HepG2 (cell line): Measurements from ENCODE around the gene INSRR. TPM values are rescaled to one million over a fixed set of nuclear protein-coding genes. Genes with fewer than 3 reads are reported as not detected.

ENCODE experiments used
- ATAC-seq: fragments of 200-7000 bp; cut with Tn5 transposase; 3 replicates; pipeline ENCODE4 v1.9.1; 2020; ENCODE audit warnings: mild to moderate bottlenecking, moderate library complexity
- BruUV-seq: library from RNA; stranded (reverse); fragments of 400-500 nt; replicated peaks from 2 replicates; lab custom pipeline; 2021; lab: Mats Ljungman, UMichigan
- CTCF ChIA-PET: fragments of 300-600 bp; formaldehyde crosslinking; extraction: SDS; loops from one replicate; lab custom pipeline; 2021; ENCODE audit warnings: low total read pairs, inconsistent platforms, low intra/inter-chr PET ratio; lab: Yijun Ruan, JAX
- POLR2A ChIA-PET: fragments of 350-600 bp; sonication (Branson Sonifier 250); formaldehyde crosslinking; loops from one replicate; lab custom pipeline; 2020; ENCODE audit warnings: antibody characterized with exemption, inconsistent platforms; lab: Yijun Ruan, JAX
- DNase-seq: peaks from one replicate; pipeline ENCODE4 v3.0.0-alpha.2; 2015; ENCODE audit warnings: low spot score
- FAIRE-seq: peaks from 3 replicates; lab custom pipeline; 2011; peaks lifted over from hg19 to GRCh38; lab: Jason Lieb, UNC
- H2AFZ ChIP-seq: one replicate; pipeline ENCODE4 v1.6.1; 2011; ENCODE audit warnings: low read length, inconsistent platforms
- H3K27ac ChIP-seq: fragments of 300-600 bp; 3 replicates; pipeline ENCODE4 v1.8.0; 2011; ENCODE audit warnings: mixed run types, mild to moderate bottlenecking, mixed read lengths, low read length, inconsistent platforms; ENCODE audit not compliant: insufficient read depth; ENCODE audit errors: extremely low read length
- H3K27me3 ChIP-seq, 2 experiments: fragments of 200-600 bp in 1 of 2; 2 replicates in 1 of 2; 3 replicates in 1 of 2; pipeline versions ENCODE4 v1.6.0 to v1.8.0; 2011; ENCODE audit warnings: low read length in 2 of 2, mild to moderate bottlenecking in 2 of 2, moderate library complexity in 2 of 2, inconsistent platforms in 1 of 2; ENCODE audit not compliant: insufficient read depth in 2 of 2, control insufficient read depth in 1 of 2
- H3K36me3 ChIP-seq, 2 experiments: fragments of 200-600 bp in 1 of 2; replicated peaks in 1 of 2; 2 replicates in 1 of 2; 3 replicates in 1 of 2; pipeline versions ENCODE4 v1.5.1 to v1.8.0; 2011; ENCODE audit warnings: low read length in 2 of 2, inconsistent platforms in 1 of 2; ENCODE audit not compliant: insufficient read depth in 2 of 2, control insufficient read depth in 1 of 2
- H3K4me1 ChIP-seq: 2 replicates; pipeline ENCODE4 v1.5.1; 2012; ENCODE audit warnings: low read length, inconsistent platforms; ENCODE audit not compliant: insufficient read depth
- H3K4me2 ChIP-seq: 2 replicates; pipeline ENCODE4 v1.6.0; 2011; ENCODE audit warnings: low read depth, low read length, inconsistent platforms
- H3K4me3 ChIP-seq, 3 experiments: fragments of 200-600 bp in 1 of 3; sonication (generic), shearing (Covaris generic) in 1 of 3; replicated peaks in 1 of 3; 2 replicates each; pipeline ENCODE4 v1.5.1; 2011 to 2016; ENCODE audit warnings: low read length in 3 of 3, inconsistent platforms in 2 of 3, low read depth in 2 of 3, mild to moderate bottlenecking in 2 of 3, control low read depth in 1 of 3, mixed read lengths in 1 of 3; ENCODE audit not compliant: insufficient read depth in 1 of 3
- H3K79me2 ChIP-seq: one replicate; pipeline ENCODE4 v1.6.1; 2011; ENCODE audit warnings: low read length, inconsistent platforms; ENCODE audit not compliant: insufficient read depth
- H3K9ac ChIP-seq: 2 replicates; pipeline ENCODE4 v1.6.0; 2011; ENCODE audit warnings: mild to moderate bottlenecking, low read depth, low read length, inconsistent platforms; ENCODE audit not compliant: insufficient read depth
- H3K9me3 ChIP-seq: 2 replicates; pipeline ENCODE4 v1.5.1; 2012; ENCODE audit warnings: mild to moderate bottlenecking, low read length
- H4K20me1 ChIP-seq: 2 replicates; pipeline ENCODE4 v1.6.0; 2011; ENCODE audit warnings: inconsistent platforms, mild to moderate bottlenecking, low read length, moderate library complexity; ENCODE audit not compliant: insufficient read depth
- NRL ChIP-seq: sonication (generic); formaldehyde crosslinking; IDR thresholded peaks from 2 replicates; pipeline ENCODE4 v1.5.0; 2020; ENCODE audit warnings: missing genetic modification reagents, mild to moderate bottlenecking, moderate library complexity, borderline replicate concordance
- ZFP36 ChIP-seq: fragments of 150-350 bp; IDR thresholded peaks from 2 replicates; pipeline ENCODE4 v1.6.1; 2018; ENCODE audit warnings: borderline replicate concordance, low read length, low read depth; ENCODE audit not compliant: partially characterized antibody
- ZNF768 ChIP-seq: sonication (generic); formaldehyde crosslinking; IDR thresholded peaks from 2 replicates; pipeline ENCODE4 v1.4.0; 2020; ENCODE audit warnings: missing genetic modification reagents
- ZNF772 ChIP-seq: sonication (generic); formaldehyde crosslinking; IDR thresholded peaks from 2 replicates; pipeline ENCODE4 v1.5.0; 2020; ENCODE audit warnings: mild to moderate bottlenecking, missing genetic modification reagents
- WGBS: methylation state at CpG from one replicate; pipeline ENCODE4 v1.1.6; 2017; ENCODE audit warnings: low lambda C conversion rate; 5-methylcytosine and 5-hydroxymethylcytosine counted together
- in situ Hi-C: cut with HindIII; loops from 2 replicates; pipeline ENCODE4 v1.10.0; 2017; ENCODE audit warnings: low pct_unique_long_range_greater_than_20kb; ENCODE audit not compliant: extremely low pct_ligation_motif_present
- intact Hi-C: fragments of 100-400 bp; cut with micrococcal nuclease; formaldehyde crosslinking; loops from one replicate; pipeline ENCODE4 v1.10.0; 2022; ENCODE audit not compliant: unreplicated experiment
- polyA plus RNA-seq, 8 experiments: library from polyadenylated mRNA; depleted of rRNA in 3 of 8; stranded (reverse) in 7 of 8; unstranded in 1 of 8; fragments of >200 nt; fragmentation: Illumina TruSeq in 4 of 8; extraction: Trizol in 4 of 8; gene quantifications; 2 replicates each; pipeline versions ENCODE4 v1.2.1 to v1.2.3, GENCODE V29; 2011 to 2016; ENCODE audit warnings: low read depth in 4 of 8, missing spikeins in 1 of 8, mixed read lengths in 1 of 8; ENCODE audit not compliant: insufficient read depth in 1 of 8
- total RNA-seq, 5 experiments: library from RNA; depleted of rRNA; stranded (reverse); fragments of >200 nt; fragmentation: Illumina TruSeq; extraction: Trizol; gene quantifications; 2 replicates each; pipeline ENCODE4 v1.2.3, GENCODE V29; 2016; ENCODE audit warnings: low read depth in 1 of 5

Gene INSRR
- total and polyA plus RNA-seq, 2 of the 13 experiments (the other 11 are each of a cell fraction or from before 2014, with no cell fraction given): not detected

DNA sequence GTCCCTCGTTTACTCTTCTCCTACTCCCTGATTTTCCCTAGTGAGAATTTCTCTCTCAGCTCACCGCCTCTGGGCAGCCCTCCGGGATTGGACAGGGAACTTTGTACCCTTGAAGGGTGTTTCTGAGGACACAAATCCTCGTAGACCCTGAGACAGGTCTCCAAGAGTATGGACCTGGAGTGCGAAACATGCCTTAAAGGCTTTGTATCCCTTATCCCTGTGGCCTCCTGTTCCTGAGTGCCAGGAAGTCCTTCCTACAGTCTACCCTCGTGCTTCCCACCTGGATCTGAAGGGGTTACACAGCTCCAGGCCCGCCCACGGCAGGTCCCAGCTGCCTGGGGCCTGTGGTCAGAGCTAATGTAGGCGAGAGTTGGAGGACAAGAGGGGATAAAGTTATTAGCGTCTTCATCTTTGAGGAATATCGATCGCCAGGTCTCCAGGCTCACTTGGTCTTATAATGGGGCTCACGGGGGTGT is 27.0 kb upstream of the INSRR start:
- FAIRE-seq (no peak), ATAC-seq (no peak), DNase-seq (no peak)
- H3K27ac ChIP-seq: no peak overlapping the region
- ChIA-PET CTCF (no interaction called here), POLR2A (no interaction called here)
- no peaks in the 10 kb centered on the region for H3K9me3 ChIP-seq
- 10% methylated on average over 11 of the region's 13 CpGs for WGBS
- H3K9ac ChIP-seq: no peak overlapping the region
- H3K4me3 ChIP-seq: no peak overlapping the region
- intact Hi-C loops (no loop called here), in situ Hi-C loops (no loop called here)
- no peaks in the 10 kb centered on the region for H3K4me1 ChIP-seq
- no TSS peak for BruUV-seq
- H3K4me2 ChIP-seq: no peak overlapping the region
- H3K36me3 ChIP-seq: no peaks in the 10 kb centered on the region
- no peak for TF ChIP-seq ZNF772
- TF ChIP-seq ZFP36: peak; percentile 67
- no peaks in the 10 kb centered on the region for H3K79me2 ChIP-seq
- H4K20me1 ChIP-seq: no peaks in the 10 kb centered on the region
- H2AFZ ChIP-seq: no peak overlapping the region
- H3K27me3 ChIP-seq: peaks cover 8 to 74% of the 10 kb centered on the region in 2 experiments

DNA sequence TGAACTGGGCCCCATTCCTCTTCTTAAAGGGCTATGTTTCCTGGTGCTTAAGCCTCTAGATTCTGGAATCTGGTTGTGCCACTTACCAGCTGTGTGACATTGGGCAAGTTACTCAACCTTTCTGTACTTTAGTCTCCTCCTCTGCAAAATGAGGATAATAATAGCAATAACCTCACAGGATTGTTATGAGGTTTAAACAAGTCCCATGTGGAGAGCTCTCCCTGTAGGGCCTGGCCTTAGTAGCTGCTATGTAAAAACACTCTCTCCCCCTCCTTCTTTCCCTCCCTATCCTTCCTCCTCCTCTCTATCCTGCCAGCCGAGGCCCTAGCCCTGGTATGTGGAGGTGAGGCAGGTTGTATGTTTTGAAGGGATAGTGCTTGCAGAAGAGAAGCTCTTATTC is 26.4 kb upstream of the INSRR start:
- POLR2A ChIA-PET: no interaction called here
- no peaks in the 10 kb centered on the region for H4K20me1 ChIP-seq
- WGBS: 0% methylated on average over 1 of the region's 1 CpG
- no peaks in the 10 kb centered on the region for H3K4me1 ChIP-seq
- CTCF ChIA-PET: no interaction called here
- H3K9ac ChIP-seq: no peak overlapping the region
- ATAC-seq (no peak), FAIRE-seq (no peak), DNase-seq (no peak)
- H3K4me2 ChIP-seq: no peak overlapping the region
- H3K36me3 ChIP-seq: no peaks in the 10 kb centered on the region
- peaks cover 10 to 79% of the 10 kb centered on the region in 2 experiments for H3K27me3 ChIP-seq
- intact Hi-C loops: no loop called here
- no peak for TF ChIP-seq NRL (CRISPR knock-in tag)
- TF ChIP-seq ZNF768: peak; percentile 23; the same call in 1 of the 2 replicates
- in situ Hi-C loops: no loop called here
- H2AFZ ChIP-seq: no peak overlapping the region
- no TSS peak for BruUV-seq
- no peaks in the 10 kb centered on the region for H3K79me2 ChIP-seq
- H3K9me3 ChIP-seq: no peaks in the 10 kb centered on the region
- H3K4me3 ChIP-seq: no peak overlapping the region
- H3K27ac ChIP-seq: no peak overlapping the region
